Epithelial cell of esophagus (primary cell): Measurements from ENCODE around the gene ZIK1.

Source experiments
- DNase-seq: peaks from one replicate; pipeline ENCODE4 v3.0.0; 2010; ENCODE audit warnings: low read depth
- H3K4me3 ChIP-seq: 2 replicates; pipeline ENCODE4 v1.5.1; 2011; ENCODE audit warnings: mild to moderate bottlenecking, low read length, control low read depth
- CTCF ChIP-seq: IDR thresholded peaks from 2 replicates; pipeline ENCODE4 v1.5.1; 2011; ENCODE audit warnings: low read depth, mild to moderate bottlenecking, low read length, control low read depth, inconsistent platforms; ENCODE audit not compliant: insufficient read depth; ENCODE audit errors: missing control alignments

ZIK1 gene

GRCh38 chr19:57559008-57559403 lies 24.9 kb upstream of the ZIK1 start:
- TF ChIP-seq CTCF, result no peak
- DNase-seq, result peak; percentile 23
- peak overlapping the region; percentile 90 for H3K4me3 ChIP-seq

GRCh38 chr19:57559404-57560025 lies 24.4 kb upstream of the ZIK1 start, which contains the start of gene ZNF550:
ZNF550 (minus strand) TSS chr19:57559863; CDS start chr19:57559682, 181 bp downstream.
- peak; percentile 93 for DNase-seq
- peak within 1 kb of the TSS; percentile 90 for H3K4me3 ChIP-seq
- no peak for TF ChIP-seq CTCF

- peak; percentile 67 for DNase-seq
- H3K4me3 ChIP-seq, result peak overlapping the region; percentile 90
- TF ChIP-seq CTCF, result no peak
Measured at GRCh38 chr19:57560049-57560491, 23.9 kb upstream of the ZIK1 start.

- no peak overlapping the region for H3K4me3 ChIP-seq
- no peak for DNase-seq
- no peak for TF ChIP-seq CTCF
Measured at GRCh38 chr19:57563547-57563946, 20.4 kb upstream of the ZIK1 start.

GRCh38 chr19:57566396-57567265 lies 17.3 kb upstream of the ZIK1 start:
- TF ChIP-seq CTCF, result no peak
- peak; percentile 57 for DNase-seq

GRCh38 chr19:57570707-57571106 lies 13.2 kb upstream of the ZIK1 start:
- no peak for DNase-seq
- TF ChIP-seq CTCF, result no peak
- no peak overlapping the region for H3K4me3 ChIP-seq

More at GRCh38 chr19:57566396-57567265, 17.3 kb upstream of the ZIK1 start:
- H3K4me3 ChIP-seq, result no peak overlapping the region
